A549 (cell line): ENCODE measurements around the gene NFKBIZ. TPM values are rescaled to one million over a fixed set of nuclear protein-coding genes. Genes with fewer than 3 reads are reported as not detected.
A peak's percentile ranks its signal among the peaks of the same experiment; 100 is the strongest.

Experiments
- ATAC-seq, 2 experiments: fragments of 200-7000 bp in 1 of 2; fragments of >200 bp in 1 of 2; cut with Nextera tagmentation in 1 of 2; cut with Tn5 transposase in 1 of 2; 3 replicates each; pipeline versions ENCODE4 v1.8.0 to v1.9.1; 2018 to 2020; ENCODE audit warnings: mild to moderate bottlenecking in 1 of 2, moderate library complexity in 1 of 2
- CTCF ChIA-PET: fragments of 300-600 bp; sonication (Branson Sonifier 250); formaldehyde crosslinking; extraction: SDS; loops from one replicate; lab custom pipeline; 2021; ENCODE audit warnings: antibody characterized with exemption, inconsistent platforms; lab: Yijun Ruan, JAX
- POLR2A ChIA-PET: fragments of 350-600 bp; formaldehyde crosslinking; extraction: SDS; loops from one replicate; lab custom pipeline; 2021; ENCODE audit warnings: antibody characterized with exemption, inconsistent platforms; lab: Yijun Ruan, JAX
- DNase-seq, 2 experiments: peaks; one replicate each; pipeline versions ENCODE4 v3.0.0 to v3.0.0-alpha.2; 2011 to 2016; ENCODE audit warnings: low read depth in 1 of 2, low spot score in 1 of 2
- FAIRE-seq: peaks from 2 replicates; lab custom pipeline; 2011; peaks lifted over from hg19 to GRCh38; lab: Jason Lieb, UNC
- H3K27ac ChIP-seq, 2 experiments: fragments of >200 bp; sonication (Bioruptor Twin); formaldehyde crosslinking; 3 replicates each; pipeline ENCODE4 v1.5.1; 2016 to 2017
- H3K4me1 ChIP-seq: fragments of >200 bp; sonication (Bioruptor Twin); formaldehyde crosslinking; 3 replicates; pipeline ENCODE4 v1.6.1; 2016
- H3K4me2 ChIP-seq: fragments of >200 bp; sonication (Bioruptor Twin); formaldehyde crosslinking; 3 replicates; pipeline ENCODE4 v1.6.1; 2016
- H3K4me3 ChIP-seq: fragments of >200 bp; sonication (Bioruptor Twin); formaldehyde crosslinking; 3 replicates; pipeline ENCODE4 v1.5.1; 2016
- H3K9me3 ChIP-seq: fragments of >200 bp; sonication (Bioruptor Twin); formaldehyde crosslinking; 3 replicates; pipeline ENCODE4 v1.6.1; 2016
- BHLHE40 ChIP-seq: IDR thresholded peaks from 2 replicates; pipeline ENCODE4 v1.6.1; 2012; ENCODE audit warnings: low read depth, low read length, inconsistent platforms
- CBX8 ChIP-seq: fragments of 200-600 bp; sonication (generic); IDR thresholded peaks from 2 replicates; pipeline ENCODE4 v1.6.1; 2016
- CHD4 ChIP-seq: fragments of 200-600 bp; sonication (generic); IDR thresholded peaks from 2 replicates; pipeline ENCODE4 v1.6.1; 2016; ENCODE audit warnings: antibody characterized with exemption, mild to moderate bottlenecking, borderline replicate concordance
- EHMT2 ChIP-seq: fragments of 200-600 bp; sonication (generic); IDR thresholded peaks from 2 replicates; pipeline ENCODE4 v1.6.1; 2016; ENCODE audit warnings: antibody characterized with exemption, low read depth, mild to moderate bottlenecking, moderate library complexity
- EP300 ChIP-seq, 2 experiments: fragments of >200 bp; sonication (Bioruptor Twin); formaldehyde crosslinking; IDR thresholded peaks; 2 replicates in 1 of 2; 3 replicates in 1 of 2; pipeline ENCODE4 v1.6.1; 2016 to 2017
- FOSB ChIP-seq: fragments of 250-450 bp; sonication (Bioruptor Pico); IDR thresholded peaks from 2 replicates; pipeline ENCODE4 v1.5.0; 2020; ENCODE audit warnings: mild to moderate bottlenecking, moderate library complexity
- HDAC2 ChIP-seq: fragments of 200-600 bp; sonication (generic); IDR thresholded peaks from 2 replicates; pipeline ENCODE4 v1.6.1; 2016
- HOXB13 ChIP-seq: fragments of 250-450 bp; sonication (Bioruptor Pico); IDR thresholded peaks from 2 replicates; pipeline ENCODE4 v1.5.0; 2020; ENCODE audit warnings: low read depth, mild to moderate bottlenecking, moderate library complexity
- NFE2L2 ChIP-seq: fragments of 150-350 bp; conservative IDR thresholded peaks from 2 replicates; pipeline ENCODE4 v1.6.1; 2014; ENCODE audit warnings: low read length
- NPAS2 ChIP-seq: fragments of 250-450 bp; sonication (Bioruptor Pico); IDR thresholded peaks from 2 replicates; pipeline ENCODE4 v1.8.0; 2022; ENCODE audit warnings: mild to moderate bottlenecking, moderate library complexity, borderline replicate concordance
- NR3C1 ChIP-seq: fragments of >200 bp; sonication (Bioruptor Twin); formaldehyde crosslinking; IDR thresholded peaks from 3 replicates; pipeline ENCODE4 v1.6.1; 2017
- RFX5 ChIP-seq: fragments of 450-650 bp; IDR thresholded peaks from 2 replicates; pipeline ENCODE4 v1.7.1; 2014; ENCODE audit warnings: antibody characterized with exemption, mild to moderate bottlenecking, moderate library complexity
- RNF2 ChIP-seq: fragments of 200-600 bp; sonication (generic); IDR thresholded peaks from 2 replicates; pipeline ENCODE4 v1.6.1; 2016; ENCODE audit warnings: low read depth, mild to moderate bottlenecking, antibody characterized with exemption, moderate library complexity, borderline replicate concordance
- TP53 ChIP-seq: fragments of 250-450 bp; sonication (Bioruptor Pico); IDR thresholded peaks from 2 replicates; pipeline ENCODE4 v1.5.0; 2021; ENCODE audit warnings: mild to moderate bottlenecking, moderate library complexity
- ZFP36 ChIP-seq: fragments of 450-650 bp; IDR thresholded peaks from 2 replicates; pipeline ENCODE4 v1.6.1; 2014; ENCODE audit warnings: borderline replicate concordance; ENCODE audit not compliant: partially characterized antibody
- WGBS: methylation state at CpG from one replicate; pipeline ENCODE4 v1.1.6; 2017; ENCODE audit errors: missing lambda C conversion rate; 5-methylcytosine and 5-hydroxymethylcytosine counted together
- polyA plus RNA-seq, 4 experiments: library from polyadenylated mRNA; depleted of rRNA in 3 of 4; stranded (reverse); fragments of >200 nt; fragmentation: RNase III in 1 of 4; extraction: RNeasy Plus Mini Kit Qiagen cat#74134 plus additional on column Dnase treatment in 1 of 4; gene quantifications; 2 replicates in 3 of 4; 3 replicates in 1 of 4; pipeline ENCODE4 v1.2.3, GENCODE V29; 2011 to 2017
- TF ChIP-seq, protein P1 (sequence below): IDR thresholded peaks from 2 replicates; pipeline ENCODE4 v1.6.1; 2012
- TF ChIP-seq, protein P2 (sequence below): fragments of >200 bp; sonication (Bioruptor Twin); formaldehyde crosslinking; IDR thresholded peaks from 2 replicates; pipeline ENCODE4 v1.6.1; 2016
- TF ChIP-seq, protein P3 (sequence below): fragments of 200-600 bp; sonication (generic); IDR thresholded peaks from 2 replicates; pipeline ENCODE4 v1.6.1; 2016; ENCODE audit warnings: antibody characterized with exemption, mild to moderate bottlenecking, moderate library complexity
- TF ChIP-seq, protein P4 (sequence below): IDR thresholded peaks from 2 replicates; pipeline ENCODE4 v1.6.1; 2012
- TF ChIP-seq, protein P5 (sequence below): fragments of >200 bp; sonication (Bioruptor Twin); formaldehyde crosslinking; IDR thresholded peaks from 3 replicates; pipeline ENCODE4 v1.6.1; 2016
- TF ChIP-seq, protein P6 (sequence below): fragments of 150-350 bp; IDR thresholded peaks from 2 replicates; pipeline ENCODE4 v1.6.1; 2014; ENCODE audit warnings: low read depth, mild to moderate bottlenecking, low read length

Gene NFKBIZ
- polyA plus RNA-seq, 2 of the 4 experiments (the other 2 are of a cell fraction) = 19.8 to 36.1 TPM

DNA sequence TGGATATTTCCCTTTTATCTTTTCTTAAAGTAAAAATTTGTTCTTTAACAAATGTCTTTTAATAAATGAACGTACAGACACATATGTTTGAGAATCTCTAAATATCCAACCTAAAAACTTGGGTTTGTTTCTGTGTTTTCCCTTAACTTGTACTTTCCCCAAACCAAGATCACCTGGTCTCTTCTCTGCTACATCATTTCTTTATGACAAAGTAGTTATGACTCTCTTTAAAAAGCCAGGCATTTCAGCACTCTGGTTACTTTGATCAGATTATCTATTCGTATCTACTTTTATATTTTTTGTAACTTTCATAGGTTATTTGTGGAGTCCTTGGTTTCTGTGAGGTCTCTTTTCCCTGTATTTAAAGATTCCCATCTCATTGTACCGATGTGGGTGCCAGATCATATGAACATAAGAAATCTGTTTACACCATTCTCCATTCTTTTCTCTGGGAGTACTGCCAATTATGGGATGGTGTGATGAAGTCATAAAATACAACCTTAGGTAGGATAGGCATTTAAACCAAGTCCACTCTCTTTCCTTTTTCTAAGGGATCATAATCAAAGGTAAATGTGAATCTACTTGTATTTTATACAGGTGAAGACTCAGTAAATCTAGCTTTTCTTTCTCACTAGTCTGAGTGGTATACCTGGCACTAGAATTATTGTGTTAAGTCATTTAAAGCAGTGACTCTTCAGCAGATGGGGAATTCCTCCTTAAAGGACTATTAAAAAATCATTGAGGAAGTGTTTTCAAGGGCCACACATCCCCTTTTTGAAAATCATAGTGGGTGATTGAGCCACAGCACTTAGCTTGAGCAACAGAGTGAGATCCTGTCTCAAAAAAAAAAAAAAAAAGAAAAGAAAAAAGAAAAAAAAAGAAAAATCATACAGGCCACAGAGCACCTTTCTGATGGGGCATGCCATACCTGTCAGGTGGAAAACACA lies 12.4 kb upstream of the NFKBIZ start:
- peaks cover 8% of the 10 kb centered on the region; the same call in 2 of the 3 replicates for H3K4me1 ChIP-seq
- 54% methylated on average over 3 of the region's 3 CpGs for WGBS
- no peak for DNase-seq
- H3K4me2 ChIP-seq = no peak overlapping the region
- ATAC-seq = no peak
- H3K9me3 ChIP-seq = no peaks in the 10 kb centered on the region
- POLR2A ChIA-PET = interaction anchor here (1.2 kb wide), 1 partner anchor 12 kb away, joined by 5 read pairs; the partner anchor contains the start of gene NFKBIZ
- no peak overlapping the region for H3K27ac ChIP-seq
- no peak for TF ChIP-seq RNF2
- no peak for TF ChIP-seq EP300 (IDR thresholded peaks at IDR 0.05)
- TF ChIP-seq, protein P1, sequence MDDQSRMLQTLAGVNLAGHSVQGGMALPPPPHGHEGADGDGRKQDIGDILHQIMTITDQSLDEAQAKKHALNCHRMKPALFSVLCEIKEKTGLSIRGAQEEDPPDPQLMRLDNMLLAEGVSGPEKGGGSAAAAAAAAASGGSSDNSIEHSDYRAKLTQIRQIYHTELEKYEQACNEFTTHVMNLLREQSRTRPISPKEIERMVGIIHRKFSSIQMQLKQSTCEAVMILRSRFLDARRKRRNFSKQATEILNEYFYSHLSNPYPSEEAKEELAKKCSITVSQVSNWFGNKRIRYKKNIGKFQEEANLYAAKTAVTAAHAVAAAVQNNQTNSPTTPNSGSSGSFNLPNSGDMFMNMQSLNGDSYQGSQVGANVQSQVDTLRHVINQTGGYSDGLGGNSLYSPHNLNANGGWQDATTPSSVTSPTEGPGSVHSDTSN = no peak
- no peak for TF ChIP-seq CHD4
- TF ChIP-seq, protein P2, sequence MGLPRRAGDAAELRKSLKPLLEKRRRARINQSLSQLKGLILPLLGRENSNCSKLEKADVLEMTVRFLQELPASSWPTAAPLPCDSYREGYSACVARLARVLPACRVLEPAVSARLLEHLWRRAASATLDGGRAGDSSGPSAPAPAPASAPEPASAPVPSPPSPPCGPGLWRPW = no peak
- no peak for TF ChIP-seq NR3C1
- no peak for TF ChIP-seq BHLHE40
- TF ChIP-seq, protein P3, sequence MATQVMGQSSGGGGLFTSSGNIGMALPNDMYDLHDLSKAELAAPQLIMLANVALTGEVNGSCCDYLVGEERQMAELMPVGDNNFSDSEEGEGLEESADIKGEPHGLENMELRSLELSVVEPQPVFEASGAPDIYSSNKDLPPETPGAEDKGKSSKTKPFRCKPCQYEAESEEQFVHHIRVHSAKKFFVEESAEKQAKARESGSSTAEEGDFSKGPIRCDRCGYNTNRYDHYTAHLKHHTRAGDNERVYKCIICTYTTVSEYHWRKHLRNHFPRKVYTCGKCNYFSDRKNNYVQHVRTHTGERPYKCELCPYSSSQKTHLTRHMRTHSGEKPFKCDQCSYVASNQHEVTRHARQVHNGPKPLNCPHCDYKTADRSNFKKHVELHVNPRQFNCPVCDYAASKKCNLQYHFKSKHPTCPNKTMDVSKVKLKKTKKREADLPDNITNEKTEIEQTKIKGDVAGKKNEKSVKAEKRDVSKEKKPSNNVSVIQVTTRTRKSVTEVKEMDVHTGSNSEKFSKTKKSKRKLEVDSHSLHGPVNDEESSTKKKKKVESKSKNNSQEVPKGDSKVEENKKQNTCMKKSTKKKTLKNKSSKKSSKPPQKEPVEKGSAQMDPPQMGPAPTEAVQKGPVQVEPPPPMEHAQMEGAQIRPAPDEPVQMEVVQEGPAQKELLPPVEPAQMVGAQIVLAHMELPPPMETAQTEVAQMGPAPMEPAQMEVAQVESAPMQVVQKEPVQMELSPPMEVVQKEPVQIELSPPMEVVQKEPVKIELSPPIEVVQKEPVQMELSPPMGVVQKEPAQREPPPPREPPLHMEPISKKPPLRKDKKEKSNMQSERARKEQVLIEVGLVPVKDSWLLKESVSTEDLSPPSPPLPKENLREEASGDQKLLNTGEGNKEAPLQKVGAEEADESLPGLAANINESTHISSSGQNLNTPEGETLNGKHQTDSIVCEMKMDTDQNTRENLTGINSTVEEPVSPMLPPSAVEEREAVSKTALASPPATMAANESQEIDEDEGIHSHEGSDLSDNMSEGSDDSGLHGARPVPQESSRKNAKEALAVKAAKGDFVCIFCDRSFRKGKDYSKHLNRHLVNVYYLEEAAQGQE = no peak
- no peak for TF ChIP-seq RFX5
- TF ChIP-seq, protein P4, sequence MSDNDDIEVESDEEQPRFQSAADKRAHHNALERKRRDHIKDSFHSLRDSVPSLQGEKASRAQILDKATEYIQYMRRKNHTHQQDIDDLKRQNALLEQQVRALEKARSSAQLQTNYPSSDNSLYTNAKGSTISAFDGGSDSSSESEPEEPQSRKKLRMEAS = no peak
- TF ChIP-seq, all 56 proteins: peak for 0
- no peak overlapping the region for H3K4me3 ChIP-seq
- CTCF ChIA-PET = interaction anchor here (1.3 to 1.6 kb wide), 2 partner anchors 16 to 388 kb away, joined by 3 to 4 read pairs; no protein-coding TSS in a partner anchor
- FAIRE-seq = peak; percentile 7

DNA sequence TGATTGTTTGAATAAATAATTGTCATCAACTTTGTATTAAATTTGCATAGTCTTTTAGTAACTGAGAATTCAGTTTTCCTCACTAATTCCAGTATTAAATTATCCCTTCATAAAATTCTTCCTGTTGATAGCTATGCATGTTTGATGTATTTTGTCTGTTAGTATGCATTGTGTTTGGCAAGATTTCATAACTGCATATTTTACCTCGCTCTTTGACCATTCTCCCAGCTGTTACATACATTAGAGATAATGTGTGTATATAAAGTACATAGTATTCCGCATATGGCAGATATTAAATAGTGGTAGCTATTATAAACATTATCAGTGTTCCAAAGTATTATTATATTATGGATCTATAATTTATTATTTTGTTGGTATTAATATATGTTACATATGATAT lies 10.6 kb upstream of the NFKBIZ start:
- POLR2A ChIA-PET = interaction anchor here (0.9 to 1.0 kb wide), 2 partner anchors 9 to 387 kb away, joined by 3 read pairs; no protein-coding TSS in a partner anchor
- CTCF ChIA-PET = interaction anchor here (0.8 to 1.5 kb wide), 4 partner anchors 10 to 386 kb away, joined by 3 to 4 read pairs (median 4); no protein-coding TSS in a partner anchor
- Histone ChIP-seq H3K9me3 (no peaks in the 10 kb centered on the region), H3K27ac (no peak overlapping the region), H3K4me1 (peaks cover 21% of the 10 kb centered on the region), H3K4me3 (no peak overlapping the region), H3K4me2 (no peak overlapping the region)
- DNase-seq = no peak
- no peak for FAIRE-seq
- TF ChIP-seq, protein P5, sequence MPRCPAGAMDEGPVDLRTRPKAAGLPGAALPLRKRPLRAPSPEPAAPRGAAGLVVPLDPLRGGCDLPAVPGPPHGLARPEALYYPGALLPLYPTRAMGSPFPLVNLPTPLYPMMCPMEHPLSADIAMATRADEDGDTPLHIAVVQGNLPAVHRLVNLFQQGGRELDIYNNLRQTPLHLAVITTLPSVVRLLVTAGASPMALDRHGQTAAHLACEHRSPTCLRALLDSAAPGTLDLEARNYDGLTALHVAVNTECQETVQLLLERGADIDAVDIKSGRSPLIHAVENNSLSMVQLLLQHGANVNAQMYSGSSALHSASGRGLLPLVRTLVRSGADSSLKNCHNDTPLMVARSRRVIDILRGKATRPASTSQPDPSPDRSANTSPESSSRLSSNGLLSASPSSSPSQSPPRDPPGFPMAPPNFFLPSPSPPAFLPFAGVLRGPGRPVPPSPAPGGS = no peak
- TF ChIP-seq FOSB (CRISPR knock-in tag) (no peak), EHMT2 (no peak)
- 93% methylated on average over 2 of the region's 2 CpGs for WGBS
- no peak for ATAC-seq

DNA sequence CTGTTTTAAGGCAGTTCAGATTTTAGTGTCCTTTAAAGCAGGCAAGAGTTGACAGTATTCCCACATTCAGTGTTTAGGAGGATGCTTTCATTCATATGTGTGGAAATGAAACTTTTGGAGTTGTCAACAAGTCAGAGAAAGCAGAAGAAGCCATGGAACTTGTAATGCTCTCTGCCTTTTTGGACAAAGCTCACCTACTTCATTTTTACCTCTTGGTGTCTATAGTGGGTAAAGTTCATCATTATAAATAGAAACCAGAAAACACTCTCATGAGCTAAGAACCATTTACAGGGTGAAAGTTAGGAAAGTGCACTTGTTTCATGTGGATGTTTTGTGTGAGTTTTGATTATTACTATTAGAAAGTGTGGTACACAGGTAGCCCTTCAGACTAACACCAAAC lies 9.2 kb upstream of the NFKBIZ start:
- Histone ChIP-seq H3K4me3 (no peak overlapping the region), H3K27ac (no peak overlapping the region), H3K9me3 (no peaks in the 10 kb centered on the region), H3K4me2 (no peak overlapping the region), H3K4me1 (peaks cover 21% of the 10 kb centered on the region)
- DNase-seq (no peak), FAIRE-seq (peak; percentile 39), ATAC-seq (no peak)
- TF ChIP-seq NFE2L2 (no peak), ZFP36 (no peak), HOXB13 (CRISPR knock-in tag) (no peak), TP53 (CRISPR knock-in tag) (no peak), NPAS2 (CRISPR knock-in tag) (no peak), CBX8 (no peak), NR3C1 (no peak), HDAC2 (no peak), EP300 (IDR thresholded peaks at IDR 0.05) (no peak)
- TF ChIP-seq, protein P6, sequence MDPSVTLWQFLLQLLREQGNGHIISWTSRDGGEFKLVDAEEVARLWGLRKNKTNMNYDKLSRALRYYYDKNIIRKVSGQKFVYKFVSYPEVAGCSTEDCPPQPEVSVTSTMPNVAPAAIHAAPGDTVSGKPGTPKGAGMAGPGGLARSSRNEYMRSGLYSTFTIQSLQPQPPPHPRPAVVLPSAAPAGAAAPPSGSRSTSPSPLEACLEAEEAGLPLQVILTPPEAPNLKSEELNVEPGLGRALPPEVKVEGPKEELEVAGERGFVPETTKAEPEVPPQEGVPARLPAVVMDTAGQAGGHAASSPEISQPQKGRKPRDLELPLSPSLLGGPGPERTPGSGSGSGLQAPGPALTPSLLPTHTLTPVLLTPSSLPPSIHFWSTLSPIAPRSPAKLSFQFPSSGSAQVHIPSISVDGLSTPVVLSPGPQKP = no peak
- TF ChIP-seq, protein P4 = no peak
- ChIA-PET CTCF (interaction anchor here (0.9 to 1.3 kb wide), 3 partner anchors 30 to 385 kb away, joined by 3 to 4 read pairs (median 4); no protein-coding TSS in a partner anchor), POLR2A (interaction anchor here (1.3 kb wide), 1 partner anchor 9 kb away, joined by 5 read pairs; the partner anchor contains the start of gene NFKBIZ)
